K562 (cell line): ENCODE data around the gene CNDP1. TPM values are rescaled to one million over a fixed set of nuclear protein-coding genes. Genes with fewer than 3 reads are reported as not detected.

Experiments
- ATF4 ChIP-seq: fragments of 450-650 bp; formaldehyde crosslinking; IDR thresholded peaks from 2 replicates; pipeline ENCODE4 v1.4.0; 2022; ENCODE audit warnings: mild to moderate bottlenecking, moderate library complexity
- CEBPG ChIP-seq, 3 experiments: fragments of 200-800 bp in 1 of 3; sonication (Bioruptor generic) in 1 of 3; sonication (generic) in 1 of 3; formaldehyde crosslinking in 1 of 3; IDR thresholded peaks in 2 of 3; conservative IDR thresholded peaks in 1 of 3; 2 replicates each; pipeline versions ENCODE4 v1.6.1 to v1.8.0; 2016 to 2022; ENCODE audit warnings: missing compliant biosample characterization in 2 of 3, missing genetic modification characterization in 2 of 3, mild to moderate bottlenecking in 1 of 3, missing genetic modification reagents in 1 of 3
- E2F6 ChIP-seq, 2 experiments: IDR thresholded peaks; 2 replicates each; pipeline ENCODE4 v1.6.1; 2011; ENCODE audit warnings: borderline replicate concordance in 1 of 2, control low read depth in 1 of 2, low read depth in 1 of 2, low read length in 1 of 2, mild to moderate bottlenecking in 1 of 2, mixed read lengths in 1 of 2, moderate library complexity in 1 of 2; ENCODE audit not compliant: insufficient read depth in 1 of 2, insufficient read length in 1 of 2, poor library complexity in 1 of 2, severe bottlenecking in 1 of 2; ENCODE audit errors: extremely low read depth in 1 of 2
- ETS2 ChIP-seq: IDR thresholded peaks from 2 replicates; pipeline ENCODE4 v1.6.1; 2016; ENCODE audit warnings: borderline replicate concordance, missing genetic modification characterization, mild to moderate bottlenecking, moderate library complexity, missing compliant biosample characterization; ENCODE audit not compliant: poor library complexity, severe bottlenecking
- GABPA ChIP-seq: fragments of 200-800 bp; sonication (Bioruptor generic); conservative IDR thresholded peaks from 2 replicates; pipeline ENCODE4 v1.6.1; 2016; ENCODE audit warnings: low read depth, missing genetic modification characterization, missing compliant biosample characterization
- GTF2F1 ChIP-seq: IDR thresholded peaks from 2 replicates; pipeline ENCODE4 v1.6.1; 2011; ENCODE audit warnings: low read depth, low read length, improper control_type of control experiment
- KAT2B ChIP-seq: IDR thresholded peaks from one replicate; pipeline ENCODE4 v1.6.1; 2012; ENCODE audit warnings: low read depth, mild to moderate bottlenecking, control low read depth, inconsistent platforms, low read length, moderate library complexity
- NBN ChIP-seq: fragments of 450-650 bp; IDR thresholded peaks from 2 replicates; pipeline ENCODE4 v1.6.1; 2016; ENCODE audit warnings: low read depth, mild to moderate bottlenecking
- POLR3A ChIP-seq: IDR thresholded peaks from 2 replicates; pipeline ENCODE4 v1.6.1; 2011; ENCODE audit warnings: borderline replicate concordance, mild to moderate bottlenecking, moderate library complexity; ENCODE audit not compliant: insufficient read length, insufficient read depth; ENCODE audit errors: extremely low read depth
- PTBP1 ChIP-seq: fragments of 200-400 bp; formaldehyde crosslinking; IDR thresholded peaks from 2 replicates; pipeline ENCODE4 v1.6.1; 2017; ENCODE audit warnings: low read depth, low read length
- RBM17 ChIP-seq: fragments of 200-400 bp; formaldehyde crosslinking; IDR thresholded peaks from 2 replicates; pipeline ENCODE4 v1.6.1; 2017; ENCODE audit warnings: low read depth, mild to moderate bottlenecking, low read length, borderline replicate concordance
- SIN3B ChIP-seq: fragments of 450-650 bp; IDR thresholded peaks from 2 replicates; pipeline ENCODE4 v1.6.1; 2017; ENCODE audit warnings: low read depth, mild to moderate bottlenecking, moderate library complexity
- SLC30A9 ChIP-seq: fragments of 250-450 bp; sonication (Bioruptor Pico); IDR thresholded peaks from 2 replicates; pipeline ENCODE4 v1.8.0; 2022; ENCODE audit warnings: mild to moderate bottlenecking, moderate library complexity
- SMARCB1 ChIP-seq: IDR thresholded peaks from 2 replicates; pipeline ENCODE4 v1.6.1; 2011; ENCODE audit warnings: improper control_type of control experiment, low read depth; ENCODE audit not compliant: insufficient read length
- STAT5B ChIP-seq: fragments of 250-450 bp; sonication (Bioruptor Pico); IDR thresholded peaks from 2 replicates; pipeline ENCODE4 v1.8.0; 2021; ENCODE audit warnings: mild to moderate bottlenecking, inconsistent platforms
- THRA ChIP-seq: fragments of 450-650 bp; IDR thresholded peaks from 2 replicates; pipeline ENCODE4 v1.6.1; 2017; ENCODE audit warnings: mild to moderate bottlenecking, moderate library complexity
- ZFX ChIP-seq: sonication (generic); formaldehyde crosslinking; IDR thresholded peaks from 2 replicates; pipeline ENCODE4 v1.8.0; 2022; ENCODE audit warnings: mild to moderate bottlenecking, missing genetic modification reagents, moderate library complexity
- ZNF140 ChIP-seq: fragments of 250-450 bp; sonication (Bioruptor Pico); IDR thresholded peaks from 2 replicates; pipeline ENCODE4 v1.8.0; 2021; ENCODE audit warnings: moderate library complexity, mild to moderate bottlenecking, inconsistent platforms
- ZNF324 ChIP-seq: fragments of 250-450 bp; sonication (Bioruptor Pico); IDR thresholded peaks from 2 replicates; pipeline ENCODE4 v1.4.0; 2020; ENCODE audit warnings: mild to moderate bottlenecking
- ZNF354B ChIP-seq: fragments of 250-450 bp; sonication (Bioruptor Pico); IDR thresholded peaks from 2 replicates; pipeline ENCODE4 v1.4.0; 2020
- ZNF512 ChIP-seq: IDR thresholded peaks from 2 replicates; pipeline ENCODE4 v1.6.1; 2016; ENCODE audit warnings: missing genetic modification characterization, missing compliant biosample characterization
- ZNF586 ChIP-seq: fragments of 450-650 bp; formaldehyde crosslinking; conservative IDR thresholded peaks from 2 replicates; pipeline ENCODE4 v1.4.0; 2020; ENCODE audit warnings: mild to moderate bottlenecking, moderate library complexity
- polyA plus RNA-seq, 8 experiments: library from polyadenylated mRNA; depleted of rRNA in 4 of 8; stranded (reverse) in 5 of 8; unstranded in 3 of 8; fragments of >200 nt; fragmentation: Nextera tagmentation in 2 of 8; fragmentation: Illumina TruSeq in 1 of 8; extraction: Ambion mirVana in 2 of 8; extraction: Trizol in 1 of 8; gene quantifications; 2 replicates each; pipeline versions ENCODE4 v1.2.1 to v1.2.3, GENCODE V29; 2011 to 2014; ENCODE audit warnings: inconsistent platforms in 1 of 8, missing spikeins in 1 of 8
- total RNA-seq, 7 experiments: library from RNA; depleted of rRNA in 6 of 7; stranded (reverse); fragments of >200 nt in 6 of 7; fragmentation: Illumina TruSeq in 2 of 7; extraction: Trizol in 2 of 7; gene quantifications; 2 replicates each; pipeline versions ENCODE4 v1.2.1 to v1.2.3, GENCODE V29; 2011 to 2021; ENCODE audit warnings: low replicate concordance in 1 of 7

CNDP1 gene
- total and polyA plus RNA-seq, 9 of the 15 experiments (the other 6 are each of a cell fraction or from before 2014, with no cell fraction given), result not detected

- peak in 1 of 2 experiments; percentile 8 for TF ChIP-seq E2F6 (IDR thresholded peaks at IDR 0.05; ENCODE audit: borderline replicate concordance in 1 of 2, extremely low read depth in 1 of 2, insufficient read depth in 1 of 2, insufficient read length in 1 of 2, low read depth in 1 of 2, low read length in 1 of 2, poor library complexity in 1 of 2, severe bottlenecking in 1 of 2)
- TF ChIP-seq PTBP1, result no peak
- peak; percentile 96; the same call in 1 of the 2 replicates for TF ChIP-seq ZFX
- no peak for TF ChIP-seq ZNF140
- TF ChIP-seq SIN3B, result no peak
- TF ChIP-seq ZNF586 (CRISPR knock-in tag), result no peak
- peak; percentile 89 for TF ChIP-seq GABPA (tag)
- TF ChIP-seq SLC30A9 (CRISPR knock-in tag), result no peak
- TF ChIP-seq ZNF512 (tag), result no peak
- no peak for TF ChIP-seq KAT2B
- no peak for TF ChIP-seq THRA
- TF ChIP-seq GTF2F1, result no peak
- TF ChIP-seq ZNF354B, result no peak
- TF ChIP-seq ATF4, result no peak
- TF ChIP-seq NBN, result 0 out of 2 replicates have a peak, but pooled peaks have one; percentile 49
- peak; percentile 61; the same call in 1 of the 2 replicates for TF ChIP-seq CEBPG (CRISPR knock-in tag; IDR thresholded peaks at IDR 0.05)
- no peak for TF ChIP-seq CEBPG (tag; conservative IDR thresholded peaks at IDR 0.05 in 1 of 2, IDR thresholded peaks at IDR 0.05 in 1 of 2)
- TF ChIP-seq ETS2, result no peak
- TF ChIP-seq STAT5B (CRISPR knock-in tag), result no peak
- TF ChIP-seq SMARCB1, result no peak
- no peak for TF ChIP-seq ZNF324 (CRISPR knock-in tag)
- no peak for TF ChIP-seq RBM17
- TF ChIP-seq POLR3A, result no peak
These were observed 38.5 kb upstream of the CNDP1 start, which contains the start of gene CNDP2 (continued) for GRCh38 chr18:74495581-74496507.
